ENCODE results near the gene GAD2. TPM values are rescaled to one million over a fixed set of nuclear protein-coding genes. Genes with fewer than 3 reads are reported as not detected.

Gene GAD2
- total RNA-seq, 1 experiment from 2014 or later: not detected

GRCh38 chr10:26331371-26331770 is 114.8 kb downstream of the GAD2 start:
- Histone ChIP-seq H3K9me3 (peaks cover 8% of the 10 kb centered on the region), H3K27me3 (replicated peaks; ENCODE audit: control insufficient read depth, insufficient read depth, low read length) (no peaks in the 10 kb centered on the region), H3K4me3 (ENCODE audit: low read depth, low read length) (no peak overlapping the region), H3K4me1 (peaks cover 6% of the 10 kb centered on the region), H3K36me3 (ENCODE audit: control insufficient read depth, insufficient read depth, low read length) (no peaks in the 10 kb centered on the region)
- Mint-ChIP-seq H3K4me1 (ENCODE audit: low read depth, unreplicated experiment) (peaks cover 11% of the 10 kb centered on the region), H3K27me3 (ENCODE audit: insufficient read depth, unreplicated experiment) (no peaks in the 10 kb centered on the region), H3K27ac (ENCODE audit: unreplicated experiment) (no peak overlapping the region), H3K9me3 (ENCODE audit: unreplicated experiment) (peaks cover 11% of the 10 kb centered on the region), H3K36me3 (ENCODE audit: insufficient read depth, unreplicated experiment) (peaks cover 11% of the 10 kb centered on the region), H3K4me3 (ENCODE audit: unreplicated experiment) (no peak overlapping the region)
- CTCF ChIA-PET: no interaction called here
- intact Hi-C loops (cut with micrococcal nuclease; ENCODE audit: unreplicated experiment): loop anchor here (10.0 kb wide), 1 partner anchor 363 kb away; the partner anchor contains the start of gene PDSS1
- TF ChIP-seq CTCF (IDR thresholded peaks at IDR 0.05; ENCODE audit: insufficient read depth in 1 of 2, low read depth in 1 of 2, low read length in 1 of 2, severe bottlenecking in 1 of 2, unreplicated experiment in 1 of 2): no peak
- POLR2A ChIA-PET: no interaction called here
- BruUV-seq (replicated peaks): no TSS peak
- DNase-seq: no peak

DNA sequence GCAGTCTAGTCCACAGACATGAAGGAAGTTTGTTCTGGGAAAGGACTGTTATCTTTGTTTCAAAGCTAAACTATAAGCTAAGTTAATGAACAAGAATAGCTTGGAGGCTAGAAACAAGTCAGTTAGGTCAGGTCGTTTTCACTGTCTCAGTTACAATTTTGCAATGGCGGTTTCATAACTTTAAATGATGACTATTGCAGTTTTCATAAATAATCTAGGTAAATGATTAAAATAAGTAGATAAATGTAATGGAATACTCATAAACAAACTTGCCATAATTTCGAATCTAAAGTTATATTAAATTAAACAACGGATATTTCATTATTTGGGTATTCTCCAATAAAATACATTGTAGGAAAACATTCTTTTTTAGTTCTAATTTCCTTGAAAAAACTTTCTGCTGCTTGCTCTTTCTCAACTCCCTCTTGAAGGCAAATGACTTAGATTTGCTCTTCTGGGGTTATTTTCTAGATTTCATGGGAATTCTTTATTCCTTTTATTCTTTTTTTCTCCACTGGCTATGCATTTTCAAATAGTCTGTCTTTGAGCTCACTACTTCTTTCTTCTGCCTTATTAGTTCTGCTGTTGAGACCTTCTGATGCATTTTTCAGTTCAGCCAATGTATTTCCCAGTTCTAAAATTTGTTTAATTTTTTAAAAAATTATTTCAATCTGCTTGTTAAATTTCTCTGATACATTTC is 117.8 kb downstream of the GAD2 start:
- intact Hi-C loops (cut with micrococcal nuclease; ENCODE audit: unreplicated experiment): loop anchor here (2.0 to 10.0 kb wide), 2 partner anchors 360 to 392 kb away; partner anchors contain the start of gene PDSS1

More for the DNA sequence above, 117.8 kb downstream of the GAD2 start:
- CTCF ChIA-PET: interaction anchor here (1.1 to 1.5 kb wide), 8 partner anchors 9 to 313 kb away, joined by 3 to 15 read pairs (median 3); no protein-coding TSS in a partner anchor
- H3K27me3 ChIP-seq (replicated peaks; ENCODE audit: control insufficient read depth, insufficient read depth, low read length): no peaks in the 10 kb centered on the region
- peaks cover 6% of the 10 kb centered on the region for H3K4me1 ChIP-seq
- no peak overlapping the region for H3K4me3 ChIP-seq (ENCODE audit: low read depth, low read length)
- DNase-seq: no peak
- Mint-ChIP-seq H3K9me3 (ENCODE audit: unreplicated experiment) (peaks cover 11% of the 10 kb centered on the region), H3K27ac (ENCODE audit: unreplicated experiment) (no peak overlapping the region), H3K4me3 (ENCODE audit: unreplicated experiment) (no peak overlapping the region), H3K27me3 (ENCODE audit: insufficient read depth, unreplicated experiment) (no peaks in the 10 kb centered on the region), H3K36me3 (ENCODE audit: insufficient read depth, unreplicated experiment) (peaks cover 11% of the 10 kb centered on the region), H3K4me1 (ENCODE audit: low read depth, unreplicated experiment) (peaks cover 23% of the 10 kb centered on the region)
- no peak for TF ChIP-seq CTCF (IDR thresholded peaks at IDR 0.05; ENCODE audit: insufficient read depth in 1 of 2, low read depth in 1 of 2, low read length in 1 of 2, severe bottlenecking in 1 of 2, unreplicated experiment in 1 of 2)
- no TSS peak for BruUV-seq (replicated peaks)
- peaks cover 8% of the 10 kb centered on the region for H3K9me3 ChIP-seq
- H3K36me3 ChIP-seq (ENCODE audit: control insufficient read depth, insufficient read depth, low read length): no peaks in the 10 kb centered on the region
- POLR2A ChIA-PET: no interaction called here
